HepG2 (cell line): ENCODE results near the gene C11orf54. TPM values are rescaled to one million over a fixed set of nuclear protein-coding genes. Genes with fewer than 3 reads are reported as not detected.
"Not testable (repeated sequence)": the region's sequence is repeated elsewhere in the genome, so short reads cannot be mapped to it uniquely, and the experiment has no call there.

Experiments used
- ARID2 ChIP-seq: sonication (generic); formaldehyde crosslinking; IDR thresholded peaks from 2 replicates; pipeline ENCODE4 v1.8.1; 2022; ENCODE audit warnings: mild to moderate bottlenecking, missing genetic modification reagents, borderline replicate concordance
- FOXA3 ChIP-seq: IDR thresholded peaks from 2 replicates; pipeline ENCODE4 v1.6.1; 2016; ENCODE audit warnings: missing genetic modification reagents, missing compliant biosample characterization
- FOXP4 ChIP-seq: sonication (generic); formaldehyde crosslinking; IDR thresholded peaks from 2 replicates; pipeline ENCODE4 v1.4.0; 2020; ENCODE audit warnings: missing genetic modification reagents
- KMT2A ChIP-seq: sonication (generic); formaldehyde crosslinking; IDR thresholded peaks from 2 replicates; pipeline ENCODE4 v1.4.0; 2020; ENCODE audit warnings: missing genetic modification reagents
- LCORL ChIP-seq, 2 experiments: fragments of 450-650 bp in 1 of 2; sonication (generic) in 1 of 2; formaldehyde crosslinking in 1 of 2; IDR thresholded peaks; 2 replicates each; pipeline versions ENCODE4 v1.5.0 to v1.6.1; 2017 to 2020; ENCODE audit warnings: antibody characterized with exemption in 1 of 2, missing genetic modification reagents in 1 of 2
- NAIF1 ChIP-seq: sonication (generic); formaldehyde crosslinking; IDR thresholded peaks from 2 replicates; pipeline ENCODE4 v1.5.0; 2020; ENCODE audit warnings: mild to moderate bottlenecking, missing genetic modification reagents, borderline replicate concordance
- PRDM10 ChIP-seq: sonication (generic); formaldehyde crosslinking; IDR thresholded peaks from 2 replicates; pipeline ENCODE4 v1.4.0; 2020; ENCODE audit warnings: low read depth, missing genetic modification reagents
- SPEN ChIP-seq: sonication (generic); formaldehyde crosslinking; IDR thresholded peaks from 2 replicates; pipeline ENCODE4 v1.5.1; 2020; ENCODE audit warnings: low read depth, mild to moderate bottlenecking, missing genetic modification reagents
- ZBTB34 ChIP-seq: sonication (generic); formaldehyde crosslinking; IDR thresholded peaks from 2 replicates; pipeline ENCODE4 v1.8.0; 2022; ENCODE audit warnings: mild to moderate bottlenecking, missing genetic modification reagents
- ZNF264 ChIP-seq: sonication (generic); formaldehyde crosslinking; IDR thresholded peaks from 2 replicates; pipeline ENCODE4 v1.4.0; 2020; ENCODE audit warnings: missing genetic modification reagents
- ZNF292 ChIP-seq: sonication (generic); formaldehyde crosslinking; IDR thresholded peaks from 2 replicates; pipeline ENCODE4 v1.8.1; 2022; ENCODE audit warnings: mild to moderate bottlenecking, low read depth, missing genetic modification reagents, borderline replicate concordance
- ZNF552 ChIP-seq: sonication (generic); formaldehyde crosslinking; IDR thresholded peaks from 2 replicates; pipeline ENCODE4 v1.9.0; 2022; ENCODE audit warnings: missing genetic modification reagents, mild to moderate bottlenecking, borderline replicate concordance
- ZNF609 ChIP-seq: sonication (generic); formaldehyde crosslinking; IDR thresholded peaks from 2 replicates; pipeline ENCODE4 v1.4.0; 2020; ENCODE audit warnings: mild to moderate bottlenecking, missing genetic modification reagents, borderline replicate concordance
- ZNF614 ChIP-seq: IDR thresholded peaks from 2 replicates; pipeline ENCODE4 v1.6.1; 2018; ENCODE audit warnings: missing biosample characterization, missing genetic modification reagents, inconsistent platforms, borderline replicate concordance
- ZNF772 ChIP-seq: sonication (generic); formaldehyde crosslinking; IDR thresholded peaks from 2 replicates; pipeline ENCODE4 v1.5.0; 2020; ENCODE audit warnings: mild to moderate bottlenecking, missing genetic modification reagents
- polyA plus RNA-seq, 8 experiments: library from polyadenylated mRNA; depleted of rRNA in 3 of 8; stranded (reverse) in 7 of 8; unstranded in 1 of 8; fragments of >200 nt; fragmentation: Illumina TruSeq in 4 of 8; extraction: Trizol in 4 of 8; gene quantifications; 2 replicates each; pipeline versions ENCODE4 v1.2.1 to v1.2.3, GENCODE V29; 2011 to 2016; ENCODE audit warnings: low read depth in 4 of 8, missing spikeins in 1 of 8, mixed read lengths in 1 of 8; ENCODE audit not compliant: insufficient read depth in 1 of 8
- total RNA-seq, 5 experiments: library from RNA; depleted of rRNA; stranded (reverse); fragments of >200 nt; fragmentation: Illumina TruSeq; extraction: Trizol; gene quantifications; 2 replicates each; pipeline ENCODE4 v1.2.3, GENCODE V29; 2016; ENCODE audit warnings: low read depth in 1 of 5

The C11orf54 gene
- total and polyA plus RNA-seq, 2 of the 13 experiments (the other 11 are each of a cell fraction or from before 2014, with no cell fraction given) = 42.7 to 50.1 TPM

- peak; percentile 69; the same call in 1 of the 2 replicates for TF ChIP-seq ZNF609 (CRISPR knock-in tag)
- peak; percentile 64; the same call in 1 of the 2 replicates for TF ChIP-seq KMT2A (CRISPR knock-in tag)
- peak; percentile 90 for TF ChIP-seq FOXP4 (CRISPR knock-in tag)
- TF ChIP-seq NAIF1 = peak; percentile 52; the same call in 1 of the 2 replicates
- TF ChIP-seq SPEN = peak; percentile 19
- peak; percentile 55; the same call in 1 of the 2 replicates for TF ChIP-seq ZNF552
- peak; percentile 47; the same call in 1 of the 2 replicates for TF ChIP-seq PRDM10 (CRISPR knock-in tag)
- TF ChIP-seq ZNF292 = 0 out of 2 replicates have a peak, but pooled peaks have one; percentile 32
- TF ChIP-seq ZBTB34 (CRISPR knock-in tag) = peak; percentile 45; the same call in 1 of the 2 replicates
- not testable (repeated sequence) for TF ChIP-seq LCORL (IDR thresholded peaks at IDR 0.05)
- peak; percentile 57; the same call in 1 of the 2 replicates for TF ChIP-seq LCORL (CRISPR knock-in tag; IDR thresholded peaks at IDR 0.05)
- peak; percentile 88 for TF ChIP-seq FOXA3
- TF ChIP-seq ZNF264 (CRISPR knock-in tag) = 0 out of 2 replicates have a peak, but pooled peaks have one; percentile 63
- peak; percentile 22; the same call in 1 of the 2 replicates for TF ChIP-seq ZNF772 (CRISPR knock-in tag)
- peak; percentile 47; the same call in 1 of the 2 replicates for TF ChIP-seq ZNF614 (CRISPR knock-in tag)
- peak; percentile 58; the same call in 1 of the 2 replicates for TF ChIP-seq ARID2 (CRISPR knock-in tag)
Observed at GRCh38 chr11:93745005-93745755, 3.7 kb downstream of the C11orf54 start (continued).
